NT2/D1 (cell line): ENCODE measurements around the gene SCIN.

Source experiments
- SUZ12 ChIP-seq: IDR thresholded peaks from 2 replicates; pipeline ENCODE4 v1.6.1; 2011; ENCODE audit not compliant: insufficient read length, insufficient read depth; ENCODE audit errors: extremely low read depth
- ZNF274 ChIP-seq: IDR thresholded peaks from 2 replicates; pipeline ENCODE4 v1.6.1; 2011; ENCODE audit warnings: mild to moderate bottlenecking, low read depth, low read length

DNA sequence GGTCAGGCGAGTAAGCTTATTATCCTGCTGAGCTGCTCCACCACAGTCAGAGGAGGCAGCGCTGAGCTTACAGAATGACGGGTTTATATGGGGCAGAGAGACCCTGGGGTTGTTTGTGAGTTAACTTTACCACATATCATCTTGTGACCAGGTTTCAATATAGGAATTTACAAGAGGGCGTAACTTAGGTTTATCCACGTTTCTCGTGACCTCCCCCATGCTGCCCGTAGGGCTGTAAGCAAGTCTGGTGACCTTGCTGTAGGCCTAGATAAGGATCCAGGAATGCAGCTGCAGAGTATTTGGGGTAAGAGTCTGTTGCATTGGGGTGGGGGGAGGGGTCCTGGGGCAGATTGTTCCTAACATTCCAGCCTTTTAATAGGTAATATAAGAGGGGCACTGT lies 24.6 kb downstream of the SCIN start:
- TF ChIP-seq ZNF274: no peak
- TF ChIP-seq SUZ12: no peak
